HepG2 (cell line): ENCODE data around the gene ABCC3. TPM values are rescaled to one million over a fixed set of nuclear protein-coding genes. Genes with fewer than 3 reads are reported as not detected.

ENCODE experiments used
- DPF2 ChIP-seq: sonication (generic); formaldehyde crosslinking; IDR thresholded peaks from 2 replicates; pipeline ENCODE4 v1.4.0; 2020; ENCODE audit warnings: mild to moderate bottlenecking, low read depth, missing genetic modification reagents, borderline replicate concordance
- JDP2 ChIP-seq: sonication (generic); formaldehyde crosslinking; IDR thresholded peaks from 2 replicates; pipeline ENCODE4 v1.8.1; 2022; ENCODE audit warnings: missing genetic modification reagents, borderline replicate concordance
- KAT8 ChIP-seq: IDR thresholded peaks from 2 replicates; pipeline ENCODE4 v1.6.1; 2016; ENCODE audit warnings: missing genetic modification reagents, missing compliant biosample characterization
- RBAK ChIP-seq: sonication (generic); formaldehyde crosslinking; IDR thresholded peaks from 2 replicates; pipeline ENCODE4 v1.5.1; 2020; ENCODE audit warnings: mild to moderate bottlenecking, missing genetic modification reagents
- RNF2 ChIP-seq: fragments of 450-650 bp; conservative IDR thresholded peaks from 2 replicates; pipeline ENCODE4 v1.6.1; 2016; ENCODE audit warnings: low read depth
- SMARCE1 ChIP-seq: fragments of 450-650 bp; IDR thresholded peaks from 2 replicates; pipeline ENCODE4 v1.6.1; 2017; ENCODE audit warnings: borderline replicate concordance
- SRSF9 ChIP-seq: fragments of 200-400 bp; formaldehyde crosslinking; IDR thresholded peaks from 2 replicates; pipeline ENCODE4 v1.6.1; 2018; ENCODE audit warnings: borderline replicate concordance, mild to moderate bottlenecking, low read depth, low read length; ENCODE audit not compliant: insufficient read depth, poor library complexity, severe bottlenecking
- TEAD2 ChIP-seq: sonication (generic); formaldehyde crosslinking; IDR thresholded peaks from 2 replicates; pipeline ENCODE4 v1.9.0; 2021; ENCODE audit warnings: missing genetic modification reagents
- ZFP36 ChIP-seq: fragments of 150-350 bp; IDR thresholded peaks from 2 replicates; pipeline ENCODE4 v1.6.1; 2018; ENCODE audit warnings: borderline replicate concordance, low read length, low read depth; ENCODE audit not compliant: partially characterized antibody
- ZNF12 ChIP-seq: sonication (generic); formaldehyde crosslinking; IDR thresholded peaks from 2 replicates; pipeline ENCODE4 v1.5.0; 2020; ENCODE audit warnings: missing genetic modification reagents
- ZNF24 ChIP-seq: fragments of 450-650 bp; IDR thresholded peaks from 2 replicates; pipeline ENCODE4 v1.6.1; 2017; ENCODE audit warnings: antibody characterized with exemption, mild to moderate bottlenecking
- ZNF260 ChIP-seq: sonication (generic); formaldehyde crosslinking; IDR thresholded peaks from 2 replicates; pipeline ENCODE4 v1.4.0; 2020; ENCODE audit warnings: missing genetic modification reagents, low read depth, mild to moderate bottlenecking, borderline replicate concordance
- ZNF432 ChIP-seq: sonication (generic); formaldehyde crosslinking; IDR thresholded peaks from 2 replicates; pipeline ENCODE4 v1.5.0; 2020; ENCODE audit warnings: missing genetic modification reagents, mild to moderate bottlenecking, borderline replicate concordance
- ZNF761 ChIP-seq: sonication (generic); formaldehyde crosslinking; conservative IDR thresholded peaks from 2 replicates; pipeline ENCODE4 v1.4.0; 2020; ENCODE audit warnings: mild to moderate bottlenecking, missing genetic modification reagents
- ZNF891 ChIP-seq: sonication (generic); formaldehyde crosslinking; IDR thresholded peaks from 2 replicates; pipeline ENCODE4 v1.5.0; 2020; ENCODE audit warnings: mild to moderate bottlenecking, missing genetic modification reagents
- ZSCAN29 ChIP-seq: sonication (generic); formaldehyde crosslinking; conservative IDR thresholded peaks from 2 replicates; pipeline ENCODE4 v1.4.0; 2020; ENCODE audit warnings: mild to moderate bottlenecking, missing genetic modification reagents
- polyA plus RNA-seq, 8 experiments: library from polyadenylated mRNA; depleted of rRNA in 3 of 8; stranded (reverse) in 7 of 8; unstranded in 1 of 8; fragments of >200 nt; fragmentation: Illumina TruSeq in 4 of 8; extraction: Trizol in 4 of 8; gene quantifications; 2 replicates each; pipeline versions ENCODE4 v1.2.1 to v1.2.3, GENCODE V29; 2011 to 2016; ENCODE audit warnings: low read depth in 4 of 8, missing spikeins in 1 of 8, mixed read lengths in 1 of 8; ENCODE audit not compliant: insufficient read depth in 1 of 8
- total RNA-seq, 5 experiments: library from RNA; depleted of rRNA; stranded (reverse); fragments of >200 nt; fragmentation: Illumina TruSeq; extraction: Trizol; gene quantifications; 2 replicates each; pipeline ENCODE4 v1.2.3, GENCODE V29; 2016; ENCODE audit warnings: low read depth in 1 of 5
- TF ChIP-seq, protein P1 (sequence below): IDR thresholded peaks from 2 replicates; pipeline ENCODE4 v1.6.1; 2016
- TF ChIP-seq, protein P2 (sequence below): sonication (generic); formaldehyde crosslinking; IDR thresholded peaks from 2 replicates; pipeline ENCODE4 v1.9.0; 2021; ENCODE audit warnings: mild to moderate bottlenecking, missing genetic modification reagents
- TF ChIP-seq, protein P3 (sequence below): sonication (generic); formaldehyde crosslinking; IDR thresholded peaks from 2 replicates; pipeline ENCODE4 v1.4.0; 2020; ENCODE audit warnings: missing genetic modification reagents, borderline replicate concordance

The ABCC3 gene
- total and polyA plus RNA-seq, 2 of the 13 experiments (the other 11 are each of a cell fraction or from before 2014, with no cell fraction given), result 25.2 to 50.7 TPM

DNA sequence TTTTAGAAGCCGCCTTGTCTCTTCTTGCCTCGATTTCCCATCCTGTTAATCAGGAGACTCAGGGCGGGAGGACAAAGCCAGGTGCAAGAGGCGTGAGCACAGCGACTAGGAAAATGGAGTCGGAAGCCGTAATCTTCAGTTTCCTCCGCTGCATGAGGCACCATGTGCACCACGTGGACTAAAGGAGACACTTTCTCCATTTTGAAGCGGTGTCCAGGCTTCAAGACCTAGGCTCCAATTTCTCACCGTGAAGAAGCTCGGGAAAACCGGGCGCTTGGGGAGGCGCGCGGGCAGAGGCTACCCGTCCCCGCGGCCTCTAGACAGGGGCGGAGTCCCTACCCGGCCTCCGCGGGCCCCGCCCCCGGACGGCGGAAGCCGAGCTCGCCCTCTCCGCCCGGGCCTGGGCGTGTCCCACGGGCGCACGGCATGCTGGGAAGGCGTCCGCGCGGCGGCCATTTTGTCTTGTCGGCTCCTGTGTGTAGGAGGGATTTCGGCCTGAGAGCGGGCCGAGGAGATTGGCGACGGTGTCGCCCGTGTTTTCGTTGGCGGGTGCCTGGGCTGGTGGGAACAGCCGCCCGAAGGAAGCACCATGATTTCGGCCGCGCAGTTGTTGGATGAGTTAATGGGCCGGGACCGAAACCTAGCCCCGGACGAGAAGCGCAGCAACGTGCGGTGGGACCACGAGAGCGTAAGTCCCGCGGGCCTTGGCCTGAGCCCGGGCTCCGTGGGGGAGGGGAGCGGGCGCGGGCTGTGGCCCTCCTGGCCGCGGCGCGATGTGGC, 84.7 kb downstream of the ABCC3 start, which contains the start of gene LUC7L3 (continued):
- TF ChIP-seq ZNF260 (CRISPR knock-in tag) (peak; percentile 5; the same call in 1 of the 2 replicates), ZNF761 (CRISPR knock-in tag) (peak; percentile 68), SRSF9 (no peak), RNF2 (peak; percentile 93), TEAD2 (CRISPR knock-in tag) (no peak), ZSCAN29 (CRISPR knock-in tag) (0 out of 2 replicates have a peak, but pooled peaks have one; percentile 64), DPF2 (CRISPR knock-in tag) (no peak), SMARCE1 (no peak), ZNF24 (peak; percentile 71; the same call in 1 of the 2 replicates), KAT8 (CRISPR knock-in tag) (peak; percentile 98), JDP2 (CRISPR knock-in tag) (no peak), ZNF891 (peak; percentile 54; the same call in 1 of the 2 replicates), ZNF12 (CRISPR knock-in tag) (no peak; the same call in 1 of the 2 replicates), RBAK (no peak), ZFP36 (no peak), ZNF432 (CRISPR knock-in tag) (no peak)
- TF ChIP-seq, protein P1, sequence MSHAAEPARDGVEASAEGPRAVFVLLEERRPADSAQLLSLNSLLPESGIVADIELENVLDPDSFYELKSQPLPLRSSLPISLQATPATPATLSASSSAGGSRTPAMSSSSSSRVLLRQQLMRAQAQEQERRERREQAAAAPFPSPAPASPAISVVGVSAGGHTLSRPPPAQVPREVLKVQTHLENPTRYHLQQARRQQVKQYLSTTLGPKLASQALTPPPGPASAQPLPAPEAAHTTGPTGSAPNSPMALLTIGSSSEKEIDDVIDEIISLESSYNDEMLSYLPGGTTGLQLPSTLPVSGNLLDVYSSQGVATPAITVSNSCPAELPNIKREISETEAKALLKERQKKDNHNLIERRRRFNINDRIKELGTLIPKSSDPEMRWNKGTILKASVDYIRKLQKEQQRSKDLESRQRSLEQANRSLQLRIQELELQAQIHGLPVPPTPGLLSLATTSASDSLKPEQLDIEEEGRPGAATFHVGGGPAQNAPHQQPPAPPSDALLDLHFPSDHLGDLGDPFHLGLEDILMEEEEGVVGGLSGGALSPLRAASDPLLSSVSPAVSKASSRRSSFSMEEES, result no peak; the same call in none of the 2 replicates
- TF ChIP-seq, protein P2, sequence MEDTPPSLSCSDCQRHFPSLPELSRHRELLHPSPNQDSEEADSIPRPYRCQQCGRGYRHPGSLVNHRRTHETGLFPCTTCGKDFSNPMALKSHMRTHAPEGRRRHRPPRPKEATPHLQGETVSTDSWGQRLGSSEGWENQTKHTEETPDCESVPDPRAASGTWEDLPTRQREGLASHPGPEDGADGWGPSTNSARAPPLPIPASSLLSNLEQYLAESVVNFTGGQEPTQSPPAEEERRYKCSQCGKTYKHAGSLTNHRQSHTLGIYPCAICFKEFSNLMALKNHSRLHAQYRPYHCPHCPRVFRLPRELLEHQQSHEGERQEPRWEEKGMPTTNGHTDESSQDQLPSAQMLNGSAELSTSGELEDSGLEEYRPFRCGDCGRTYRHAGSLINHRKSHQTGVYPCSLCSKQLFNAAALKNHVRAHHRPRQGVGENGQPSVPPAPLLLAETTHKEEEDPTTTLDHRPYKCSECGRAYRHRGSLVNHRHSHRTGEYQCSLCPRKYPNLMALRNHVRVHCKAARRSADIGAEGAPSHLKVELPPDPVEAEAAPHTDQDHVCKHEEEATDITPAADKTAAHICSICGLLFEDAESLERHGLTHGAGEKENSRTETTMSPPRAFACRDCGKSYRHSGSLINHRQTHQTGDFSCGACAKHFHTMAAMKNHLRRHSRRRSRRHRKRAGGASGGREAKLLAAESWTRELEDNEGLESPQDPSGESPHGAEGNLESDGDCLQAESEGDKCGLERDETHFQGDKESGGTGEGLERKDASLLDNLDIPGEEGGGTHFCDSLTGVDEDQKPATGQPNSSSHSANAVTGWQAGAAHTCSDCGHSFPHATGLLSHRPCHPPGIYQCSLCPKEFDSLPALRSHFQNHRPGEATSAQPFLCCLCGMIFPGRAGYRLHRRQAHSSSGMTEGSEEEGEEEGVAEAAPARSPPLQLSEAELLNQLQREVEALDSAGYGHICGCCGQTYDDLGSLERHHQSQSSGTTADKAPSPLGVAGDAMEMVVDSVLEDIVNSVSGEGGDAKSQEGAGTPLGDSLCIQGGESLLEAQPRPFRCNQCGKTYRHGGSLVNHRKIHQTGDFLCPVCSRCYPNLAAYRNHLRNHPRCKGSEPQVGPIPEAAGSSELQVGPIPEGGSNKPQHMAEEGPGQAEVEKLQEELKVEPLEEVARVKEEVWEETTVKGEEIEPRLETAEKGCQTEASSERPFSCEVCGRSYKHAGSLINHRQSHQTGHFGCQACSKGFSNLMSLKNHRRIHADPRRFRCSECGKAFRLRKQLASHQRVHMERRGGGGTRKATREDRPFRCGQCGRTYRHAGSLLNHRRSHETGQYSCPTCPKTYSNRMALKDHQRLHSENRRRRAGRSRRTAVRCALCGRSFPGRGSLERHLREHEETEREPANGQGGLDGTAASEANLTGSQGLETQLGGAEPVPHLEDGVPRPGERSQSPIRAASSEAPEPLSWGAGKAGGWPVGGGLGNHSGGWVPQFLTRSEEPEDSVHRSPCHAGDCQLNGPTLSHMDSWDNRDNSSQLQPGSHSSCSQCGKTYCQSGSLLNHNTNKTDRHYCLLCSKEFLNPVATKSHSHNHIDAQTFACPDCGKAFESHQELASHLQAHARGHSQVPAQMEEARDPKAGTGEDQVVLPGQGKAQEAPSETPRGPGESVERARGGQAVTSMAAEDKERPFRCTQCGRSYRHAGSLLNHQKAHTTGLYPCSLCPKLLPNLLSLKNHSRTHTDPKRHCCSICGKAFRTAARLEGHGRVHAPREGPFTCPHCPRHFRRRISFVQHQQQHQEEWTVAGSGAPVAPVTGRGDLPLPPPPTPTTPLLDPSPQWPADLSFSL (CRISPR knock-in tag), result no peak; the same call in 1 of the 2 replicates
- TF ChIP-seq, protein P3, sequence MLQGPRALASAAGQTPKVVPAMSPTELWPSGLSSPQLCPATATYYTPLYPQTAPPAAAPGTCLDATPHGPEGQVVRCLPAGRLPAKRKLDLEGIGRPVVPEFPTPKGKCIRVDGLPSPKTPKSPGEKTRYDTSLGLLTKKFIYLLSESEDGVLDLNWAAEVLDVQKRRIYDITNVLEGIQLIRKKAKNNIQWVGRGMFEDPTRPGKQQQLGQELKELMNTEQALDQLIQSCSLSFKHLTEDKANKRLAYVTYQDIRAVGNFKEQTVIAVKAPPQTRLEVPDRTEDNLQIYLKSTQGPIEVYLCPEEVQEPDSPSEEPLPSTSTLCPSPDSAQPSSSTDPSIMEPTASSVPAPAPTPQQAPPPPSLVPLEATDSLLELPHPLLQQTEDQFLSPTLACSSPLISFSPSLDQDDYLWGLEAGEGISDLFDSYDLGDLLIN (CRISPR knock-in tag), result 0 out of 2 replicates have a peak, but pooled peaks have one; percentile 16
